Forelimb muscle (tissue), 1 donor: ENCODE data around the gene OR8B2. TPM values are rescaled to one million over a fixed set of nuclear protein-coding genes. Genes with fewer than 3 reads are reported as not detected.

Experiments used
- polyA plus RNA-seq: library from polyadenylated mRNA; unstranded; fragments of 120-200 nt; gene quantifications from one replicate; pipeline ENCODE4 v1.2.1, GENCODE V29; 2013; ENCODE audit not compliant: insufficient read length

OR8B2 gene
- polyA plus RNA-seq, 1 donor, result not detected

Other genes with a start within 250 kb of the OR8B2 start
- gene OR10D3, start 201.2 kb downstream of the OR8B2 start, polyA plus RNA-seq, result not detected
- not detected for gene OR8G1, start 143.4 kb downstream of the OR8B2 start, polyA plus RNA-seq
- not detected for gene OR8G5, start 128.1 kb downstream of the OR8B2 start, polyA plus RNA-seq
- gene OR8D1, start 70.5 kb downstream of the OR8B2 start, polyA plus RNA-seq, result 0.05 TPM
- not detected for gene OR8D2, start 64.3 kb downstream of the OR8B2 start, polyA plus RNA-seq
- gene OR8B3, start 14.5 kb upstream of the OR8B2 start, polyA plus RNA-seq, result not detected
- not detected for gene OR8B4, start 40.4 kb upstream of the OR8B2 start, polyA plus RNA-seq
- not detected for gene OR8B8, start 61.2 kb upstream of the OR8B2 start, polyA plus RNA-seq
- not detected for gene OR8B12, start 159.2 kb upstream of the OR8B2 start, polyA plus RNA-seq
- 0.25 TPM for gene OR8A1, start 185.5 kb upstream of the OR8B2 start, polyA plus RNA-seq
- not detected for gene PANX3, start 226.9 kb upstream of the OR8B2 start, polyA plus RNA-seq
- gene TBRG1, start 238.4 kb upstream of the OR8B2 start, polyA plus RNA-seq, result 23.5 TPM